A673 (cell line): Measurements from ENCODE around the gene GPR176.

Experiments
- EZH2 ChIP-seq: fragments of 200-600 bp; sonication (generic); IDR thresholded peaks from 2 replicates; pipeline ENCODE4 v1.6.1; 2017; ENCODE audit warnings: borderline replicate concordance, low read depth, mild to moderate bottlenecking, mixed read lengths, antibody characterized with exemption, low read length; ENCODE audit not compliant: poor library complexity, severe bottlenecking
- TF ChIP-seq, protein P1 (sequence below): fragments of 300-800, 200-600 bp; sonication (generic); conservative IDR thresholded peaks from 2 replicates; pipeline ENCODE4 v1.5.1; 2017; ENCODE audit warnings: low read depth, mild to moderate bottlenecking, antibody characterized with exemption, low read length, moderate library complexity, mixed read lengths

DNA sequence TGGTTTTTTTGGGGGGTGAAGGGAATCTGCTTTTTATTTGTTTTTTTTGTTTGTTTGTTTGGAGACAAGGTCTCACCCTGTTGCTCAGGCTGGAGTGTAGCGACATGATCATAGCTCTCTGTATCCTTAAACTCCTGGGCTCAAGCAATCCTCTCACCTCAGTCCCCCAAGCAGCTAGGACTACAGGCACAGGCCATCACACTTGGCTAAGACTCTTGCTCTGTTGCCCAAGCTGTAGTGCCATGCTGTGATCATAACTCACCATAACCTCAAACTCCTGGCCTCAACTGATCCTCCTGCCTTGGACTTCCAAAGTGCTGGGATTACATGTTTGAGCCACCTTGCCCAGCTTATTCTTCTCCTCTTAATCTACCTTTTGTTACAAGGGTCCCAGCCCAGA lies 31.8 kb downstream of the GPR176 start:
- TF ChIP-seq, protein P1, sequence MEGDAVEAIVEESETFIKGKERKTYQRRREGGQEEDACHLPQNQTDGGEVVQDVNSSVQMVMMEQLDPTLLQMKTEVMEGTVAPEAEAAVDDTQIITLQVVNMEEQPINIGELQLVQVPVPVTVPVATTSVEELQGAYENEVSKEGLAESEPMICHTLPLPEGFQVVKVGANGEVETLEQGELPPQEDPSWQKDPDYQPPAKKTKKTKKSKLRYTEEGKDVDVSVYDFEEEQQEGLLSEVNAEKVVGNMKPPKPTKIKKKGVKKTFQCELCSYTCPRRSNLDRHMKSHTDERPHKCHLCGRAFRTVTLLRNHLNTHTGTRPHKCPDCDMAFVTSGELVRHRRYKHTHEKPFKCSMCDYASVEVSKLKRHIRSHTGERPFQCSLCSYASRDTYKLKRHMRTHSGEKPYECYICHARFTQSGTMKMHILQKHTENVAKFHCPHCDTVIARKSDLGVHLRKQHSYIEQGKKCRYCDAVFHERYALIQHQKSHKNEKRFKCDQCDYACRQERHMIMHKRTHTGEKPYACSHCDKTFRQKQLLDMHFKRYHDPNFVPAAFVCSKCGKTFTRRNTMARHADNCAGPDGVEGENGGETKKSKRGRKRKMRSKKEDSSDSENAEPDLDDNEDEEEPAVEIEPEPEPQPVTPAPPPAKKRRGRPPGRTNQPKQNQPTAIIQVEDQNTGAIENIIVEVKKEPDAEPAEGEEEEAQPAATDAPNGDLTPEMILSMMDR, result no peak
- no peak for TF ChIP-seq EZH2
